Measurements from ENCODE around the gene MED16.

DNA sequence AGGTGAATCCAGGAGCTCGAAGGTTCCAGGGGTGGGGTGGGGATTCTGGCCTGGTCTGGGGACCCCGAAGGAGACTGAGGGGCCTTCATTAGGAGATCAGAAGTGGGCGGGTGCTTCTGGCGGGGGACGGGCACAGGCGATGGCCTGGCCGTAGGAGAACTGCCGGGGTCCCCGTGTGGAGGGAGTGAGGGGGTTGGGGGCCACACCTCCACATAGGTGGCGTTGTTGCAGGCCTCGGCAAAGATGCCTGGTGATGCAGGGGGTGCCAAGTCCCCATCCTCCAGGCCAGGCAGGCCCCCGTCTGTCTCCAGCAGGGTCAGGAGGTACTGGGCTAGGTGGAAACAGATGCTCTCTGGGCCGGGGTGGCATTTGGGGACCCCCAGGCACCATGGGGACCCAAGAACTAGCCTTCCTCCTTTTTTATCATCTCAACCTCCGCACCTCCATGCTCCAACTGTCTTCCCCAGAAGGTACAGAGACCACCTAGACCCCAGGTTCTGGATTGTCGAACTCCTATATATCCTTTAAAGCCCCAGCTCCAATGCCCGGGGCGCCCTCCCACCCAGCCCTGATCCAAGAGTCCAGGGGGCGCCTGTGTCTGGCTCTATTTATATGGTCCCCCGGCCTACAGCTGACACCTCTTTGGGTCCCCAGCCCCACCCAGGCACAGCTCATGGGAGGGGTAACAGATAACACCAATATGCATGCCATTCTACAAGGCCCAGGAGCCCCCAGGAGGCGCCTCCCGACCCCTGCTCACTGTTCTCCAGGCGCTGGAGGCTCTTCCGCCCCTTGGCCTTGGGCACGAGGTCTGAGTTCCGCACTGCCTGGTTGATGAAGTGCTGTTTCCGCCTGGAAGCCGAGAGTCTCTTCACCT is 8.5 kb upstream of the MED16 start:
- TF ChIP-seq, protein P1, sequence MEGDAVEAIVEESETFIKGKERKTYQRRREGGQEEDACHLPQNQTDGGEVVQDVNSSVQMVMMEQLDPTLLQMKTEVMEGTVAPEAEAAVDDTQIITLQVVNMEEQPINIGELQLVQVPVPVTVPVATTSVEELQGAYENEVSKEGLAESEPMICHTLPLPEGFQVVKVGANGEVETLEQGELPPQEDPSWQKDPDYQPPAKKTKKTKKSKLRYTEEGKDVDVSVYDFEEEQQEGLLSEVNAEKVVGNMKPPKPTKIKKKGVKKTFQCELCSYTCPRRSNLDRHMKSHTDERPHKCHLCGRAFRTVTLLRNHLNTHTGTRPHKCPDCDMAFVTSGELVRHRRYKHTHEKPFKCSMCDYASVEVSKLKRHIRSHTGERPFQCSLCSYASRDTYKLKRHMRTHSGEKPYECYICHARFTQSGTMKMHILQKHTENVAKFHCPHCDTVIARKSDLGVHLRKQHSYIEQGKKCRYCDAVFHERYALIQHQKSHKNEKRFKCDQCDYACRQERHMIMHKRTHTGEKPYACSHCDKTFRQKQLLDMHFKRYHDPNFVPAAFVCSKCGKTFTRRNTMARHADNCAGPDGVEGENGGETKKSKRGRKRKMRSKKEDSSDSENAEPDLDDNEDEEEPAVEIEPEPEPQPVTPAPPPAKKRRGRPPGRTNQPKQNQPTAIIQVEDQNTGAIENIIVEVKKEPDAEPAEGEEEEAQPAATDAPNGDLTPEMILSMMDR (IDR thresholded peaks at IDR 0.05; ENCODE audit: low read length) = no peak
- no peak for TF ChIP-seq EZH2 (IDR thresholded peaks at IDR 0.05; ENCODE audit: borderline replicate concordance, low read length)
